Liver (tissue), 9 donors: Measurements from ENCODE around the gene RASD2. TPM values are rescaled to one million over a fixed set of nuclear protein-coding genes. Genes with fewer than 3 reads are reported as not detected.

Experiments
- DNase-seq: peaks from one replicate; pipeline ENCODE4 v3.0.0-alpha.2; 2017; ENCODE audit warnings: low spot score
- H3K27ac ChIP-seq, 2 donors: one replicate each; pipeline ENCODE4 v1.7.0; 2013; ENCODE audit warnings: inconsistent platforms in 2 of 2, low read length in 2 of 2, control low read depth in 1 of 2, low read depth in 1 of 2, mild to moderate bottlenecking in 1 of 2
- H3K27me3 ChIP-seq, 4 donors: one replicate each; pipeline versions ENCODE4 v1.6.1 to v1.7.0; 2013; ENCODE audit warnings: low read length in 3 of 4, inconsistent platforms in 1 of 4, mild to moderate bottlenecking in 1 of 4, moderate library complexity in 1 of 4; ENCODE audit not compliant: control insufficient read depth in 4 of 4, insufficient read depth in 4 of 4
- H3K36me3 ChIP-seq, 4 donors: one replicate each; pipeline versions ENCODE4 v1.6.1 to v1.7.0; 2013; ENCODE audit warnings: low read length in 3 of 4, mild to moderate bottlenecking in 3 of 4, low read depth in 1 of 4, moderate library complexity in 1 of 4; ENCODE audit not compliant: control insufficient read depth in 4 of 4, insufficient read depth in 3 of 4
- H3K4me1 ChIP-seq, 4 donors: one replicate each; pipeline versions ENCODE4 v1.6.1 to v1.7.0; 2013; ENCODE audit warnings: low read length in 3 of 4, mild to moderate bottlenecking in 3 of 4, moderate library complexity in 1 of 4; ENCODE audit not compliant: control insufficient read depth in 4 of 4, insufficient read depth in 4 of 4
- H3K4me3 ChIP-seq, 3 donors: one replicate each; pipeline versions ENCODE4 v1.6.1 to v1.7.0; 2013; ENCODE audit warnings: low read length in 3 of 3, control low read depth in 1 of 3, low read depth in 1 of 3, mild to moderate bottlenecking in 1 of 3
- H3K9ac ChIP-seq, 2 donors: one replicate each; pipeline ENCODE4 v1.7.0; 2013; ENCODE audit warnings: low read length in 2 of 2, mild to moderate bottlenecking in 2 of 2, moderate library complexity in 2 of 2, control low read depth in 1 of 2, low read depth in 1 of 2
- H3K9me3 ChIP-seq, 4 donors: one replicate each; pipeline versions ENCODE4 v1.6.1 to v1.7.0; 2013; ENCODE audit warnings: low read length in 3 of 4; ENCODE audit not compliant: control insufficient read depth in 4 of 4
- CTCF ChIP-seq: fragments of 150-350 bp; IDR thresholded peaks from 2 replicates; pipeline ENCODE4 v1.5.1; 2017; ENCODE audit warnings: improper control_type of control experiment, low read depth, low read length; ENCODE audit not compliant: missing input control
- EGR1 ChIP-seq, 2 donors: IDR thresholded peaks; 2 replicates each; pipeline ENCODE4 v1.6.1; 2016 to 2018; ENCODE audit warnings: antibody characterized with exemption in 2 of 2, low read depth in 2 of 2
- FOXA1 ChIP-seq: IDR thresholded peaks from 2 replicates; pipeline ENCODE4 v1.6.1; 2016; ENCODE audit warnings: antibody characterized with exemption
- FOXA2 ChIP-seq: IDR thresholded peaks from 2 replicates; pipeline ENCODE4 v1.6.1; 2016; ENCODE audit warnings: antibody characterized with exemption
- GABPA ChIP-seq, 2 donors: IDR thresholded peaks in 1 of 2; conservative IDR thresholded peaks in 1 of 2; 2 replicates each; pipeline ENCODE4 v1.6.1; 2016; ENCODE audit warnings: antibody characterized with exemption in 2 of 2, mild to moderate bottlenecking in 1 of 2, moderate library complexity in 1 of 2
- HNF4A ChIP-seq, 2 donors: conservative IDR thresholded peaks; 2 replicates each; pipeline ENCODE4 v1.6.1; 2016; ENCODE audit warnings: antibody characterized with exemption in 2 of 2, mild to moderate bottlenecking in 2 of 2
- HNF4G ChIP-seq: IDR thresholded peaks from 2 replicates; pipeline ENCODE4 v1.6.1; 2016; ENCODE audit warnings: antibody characterized with exemption
- JUND ChIP-seq, 2 donors: IDR thresholded peaks; 2 replicates each; pipeline ENCODE4 v1.6.1; 2016; ENCODE audit warnings: antibody characterized with exemption in 2 of 2
- MAX ChIP-seq: IDR thresholded peaks from 2 replicates; pipeline ENCODE4 v1.6.1; 2016; ENCODE audit warnings: antibody characterized with exemption
- NR2F2 ChIP-seq: IDR thresholded peaks from 2 replicates; pipeline ENCODE4 v1.6.1; 2016; ENCODE audit warnings: antibody characterized with exemption
- REST ChIP-seq: IDR thresholded peaks from 2 replicates; pipeline ENCODE4 v1.6.1; 2016; ENCODE audit warnings: antibody characterized with exemption, mild to moderate bottlenecking
- RXRA ChIP-seq, 2 donors: IDR thresholded peaks; 2 replicates each; pipeline ENCODE4 v1.6.1; 2017 to 2018; ENCODE audit warnings: antibody characterized with exemption in 2 of 2, mild to moderate bottlenecking in 1 of 2
- SP1 ChIP-seq: IDR thresholded peaks from 2 replicates; pipeline ENCODE4 v1.6.1; 2018; ENCODE audit warnings: antibody characterized with exemption, mild to moderate bottlenecking
- TAF1 ChIP-seq: conservative IDR thresholded peaks from 2 replicates; pipeline ENCODE4 v1.6.1; 2016; ENCODE audit warnings: antibody characterized with exemption, mild to moderate bottlenecking
- YY1 ChIP-seq: IDR thresholded peaks from 2 replicates; pipeline ENCODE4 v1.6.1; 2016; ENCODE audit warnings: antibody characterized with exemption, mild to moderate bottlenecking
- ZBTB33 ChIP-seq: IDR thresholded peaks from 2 replicates; pipeline ENCODE4 v1.6.1; 2016; ENCODE audit warnings: antibody characterized with exemption
- WGBS: extraction: QIAGEN DNeasy Blood & Tissue Kit; methylation state at CpG from one replicate; pipeline ENCODE4 v1.1.7; 2013; 5-methylcytosine and 5-hydroxymethylcytosine counted together
- polyA plus RNA-seq, 2 donors: library from polyadenylated mRNA; stranded (reverse) in 1 of 2; unstranded in 1 of 2; fragments of 200-250 nt in 1 of 2; fragments of >200 nt in 1 of 2; fragmentation: Nextera tagmentation in 1 of 2; extraction: Ambion mirVana in 1 of 2; gene quantifications; one replicate each; pipeline versions ENCODE4 v1.2.1 to v1.2.3, GENCODE V29; 2013 to 2015
- total RNA-seq, 2 donors: library from RNA; depleted of rRNA; stranded (reverse); fragments of >200 nt; gene quantifications; one replicate each; pipeline ENCODE4 v1.2.3, GENCODE V29; 2014
- donor health status: healthy.
- donor health status: healthy.
- donor health status: healthy.
- donor health status: healthy.
- donor health status: healthy.

The RASD2 gene
- total and polyA plus RNA-seq, 4 donors, result under 0.01 to 0.05 TPM; not detected in 2

- Histone ChIP-seq H3K9ac (no peak overlapping the region), H3K9me3 (no peaks in the 10 kb centered on the region), H3K27me3 (no peaks in the 10 kb centered on the region), H3K27ac (no peak overlapping the region), H3K4me1 (peaks cover 0 to 3% (median 0%) of the 10 kb centered on the region in 4 donors), H3K4me3 (no peak overlapping the region), H3K36me3 (no peaks in the 10 kb centered on the region)
- no peak for TF ChIP-seq CTCF
- TF ChIP-seq YY1, result no peak
- no peak for TF ChIP-seq GABPA (IDR thresholded peaks at IDR 0.05 in 1 of 2, conservative IDR thresholded peaks at IDR 0.05 in 1 of 2)
- no peak for TF ChIP-seq NR2F2
- TF ChIP-seq FOXA2, result no peak
- no peak for TF ChIP-seq SP1
- no peak for TF ChIP-seq FOXA1
- no peak for TF ChIP-seq RXRA (IDR thresholded peaks at IDR 0.05)
- TF ChIP-seq MAX, result no peak
- no peak for TF ChIP-seq ZBTB33
- no peak for TF ChIP-seq JUND (IDR thresholded peaks at IDR 0.05)
- no peak for TF ChIP-seq REST
- no peak for TF ChIP-seq HNF4A (conservative IDR thresholded peaks at IDR 0.05)
- no peak for DNase-seq
- WGBS, result 78% methylated on average over 13 of the region's 13 CpGs
Observed at GRCh38 chr22:35590634-35591295, 50.1 kb downstream of the RASD2 start.

- H3K27ac ChIP-seq, result no peak overlapping the region
- H3K9ac ChIP-seq, result no peak overlapping the region
- H3K36me3 ChIP-seq, result no peaks in the 10 kb centered on the region
- no peaks in the 10 kb centered on the region for H3K9me3 ChIP-seq
- no peak for TF ChIP-seq GABPA (IDR thresholded peaks at IDR 0.05 in 1 of 2, conservative IDR thresholded peaks at IDR 0.05 in 1 of 2)
- no peak for TF ChIP-seq EGR1 (IDR thresholded peaks at IDR 0.05; ENCODE audit: low read depth in 2 of 2)
- no peak for TF ChIP-seq SP1
- no peak for TF ChIP-seq JUND (IDR thresholded peaks at IDR 0.05)
- no peak for TF ChIP-seq TAF1
- TF ChIP-seq NR2F2, result no peak
- TF ChIP-seq HNF4G, result no peak
- DNase-seq, result no peak
- WGBS, result 95% methylated on average over 14 of the region's 14 CpGs
- H3K27me3 ChIP-seq, result no peaks in the 10 kb centered on the region
- H3K4me3 ChIP-seq, result no peak overlapping the region
- H3K4me1 ChIP-seq, result peaks cover 0 to 3% (median 0%) of the 10 kb centered on the region in 4 donors
Observed at GRCh38 chr22:35591714-35592417, 51.2 kb downstream of the RASD2 start.
